HG02970 (cell line): ENCODE results near the gene TGOLN2.

Source experiments
- ATAC-seq: cut with Tn5 transposase; IDR thresholded peaks from one replicate; pipeline ENCODE4 v1.9.1; 2021; ENCODE audit warnings: mild to moderate bottlenecking, moderate library complexity, moderate number of reproducible peaks; ENCODE audit not compliant: unreplicated experiment, low FRiP score

TGOLN2 gene

GRCh38 chr2:85273738-85274731, 53.8 kb downstream of the TGOLN2 start:
- ATAC-seq: no peak

GRCh38 chr2:85272357-85272756, 55.4 kb downstream of the TGOLN2 start:
- no peak for ATAC-seq

- no peak for ATAC-seq
Observed at GRCh38 chr2:85269959-85270358, 57.8 kb downstream of the TGOLN2 start.
